ENCODE results near the gene NOXA1. TPM values are rescaled to one million over a fixed set of nuclear protein-coding genes. Genes with fewer than 3 reads are reported as not detected.
"Not testable (repeated sequence)": the region's sequence is repeated elsewhere in the genome, so short reads cannot be mapped to it uniquely, and the experiment has no call there.

Gene NOXA1
- total RNA-seq, 1 donor from 2014 or later: 3.9 TPM

- no peak for DNase-seq
- no peak for TF ChIP-seq CTCF (IDR thresholded peaks at IDR 0.05)
- ChIA-PET CTCF (no interaction called here), POLR2A (no interaction called here)
- Mint-ChIP-seq H3K9me3 (no peaks in the 10 kb centered on the region), H3K4me1 (peaks cover 8% of the 10 kb centered on the region), H3K36me3 (ENCODE audit: low read depth) (no peaks in the 10 kb centered on the region), H3K27ac (no peak overlapping the region), H3K4me3 (no peak overlapping the region), H3K27me3 (no peaks in the 10 kb centered on the region)
- intact Hi-C loops (cut with micrococcal nuclease): no loop called here
- ATAC-seq (ENCODE audit: low read depth): no peak
These were observed 42.7 kb downstream of the NOXA1 start for GRCh38 chr9:137465720-137466388.

- DNase-seq; H3K4me3 Mint-ChIP-seq; H3K27ac Mint-ChIP-seq; CTCF ChIA-PET; ATAC-seq (ENCODE audit: low read depth); H3K27me3 Mint-ChIP-seq; intact Hi-C loops (cut with micrococcal nuclease); H3K36me3 Mint-ChIP-seq (ENCODE audit: low read depth); H3K4me1 Mint-ChIP-seq; POLR2A ChIA-PET; H3K9me3 Mint-ChIP-seq: not testable (repeated sequence)
These were observed 43.3 kb downstream of the NOXA1 start for GRCh38 chr9:137466389-137467085.

- H3K4me3 Mint-ChIP-seq: no peak overlapping the region
- no peaks in the 10 kb centered on the region for H3K27me3 Mint-ChIP-seq
- DNase-seq (no peak), ATAC-seq (ENCODE audit: low read depth) (no peak)
- no peaks in the 10 kb centered on the region for H3K36me3 Mint-ChIP-seq (ENCODE audit: low read depth)
- H3K9me3 Mint-ChIP-seq: no peaks in the 10 kb centered on the region
- TF ChIP-seq CTCF (IDR thresholded peaks at IDR 0.05): no peak
- no peak overlapping the region for H3K27ac Mint-ChIP-seq
- peaks cover 3% of the 10 kb centered on the region for H3K4me1 Mint-ChIP-seq
- ChIA-PET POLR2A (no interaction called here), CTCF (no interaction called here)
- intact Hi-C loops (cut with micrococcal nuclease): no loop called here
These were observed 44.0 kb downstream of the NOXA1 start for GRCh38 chr9:137467161-137467581.

- H3K36me3 Mint-ChIP-seq (ENCODE audit: low read depth): peaks cover 3% of the 10 kb centered on the region
- ChIA-PET CTCF (no interaction called here), POLR2A (no interaction called here)
- DNase-seq: no peak
- intact Hi-C loops (cut with micrococcal nuclease): no loop called here
- H3K4me3 Mint-ChIP-seq: no peak overlapping the region
- no peak overlapping the region for H3K27ac Mint-ChIP-seq
- no peak for TF ChIP-seq CTCF (IDR thresholded peaks at IDR 0.05)
- no peaks in the 10 kb centered on the region for H3K27me3 Mint-ChIP-seq
- H3K9me3 Mint-ChIP-seq: peaks cover 2% of the 10 kb centered on the region
- peaks cover 3% of the 10 kb centered on the region for H3K4me1 Mint-ChIP-seq
- ATAC-seq (ENCODE audit: low read depth): no peak
These were observed 44.7 kb downstream of the NOXA1 start for GRCh38 chr9:137467896-137468295.

GRCh38 chr9:137470785-137471184, 47.6 kb downstream of the NOXA1 start:
- ChIA-PET CTCF (no interaction called here), POLR2A (no interaction called here)
- Mint-ChIP-seq H3K27ac (no peak overlapping the region), H3K36me3 (ENCODE audit: low read depth) (peaks cover 15% of the 10 kb centered on the region), H3K9me3 (peaks cover 9% of the 10 kb centered on the region), H3K27me3 (no peaks in the 10 kb centered on the region), H3K4me1 (peaks cover 3% of the 10 kb centered on the region), H3K4me3 (no peak overlapping the region)
- intact Hi-C loops (cut with micrococcal nuclease): no loop called here
- ATAC-seq (ENCODE audit: low read depth) (no peak), DNase-seq (no peak)
- TF ChIP-seq CTCF (IDR thresholded peaks at IDR 0.05): no peak

Measured in activated B cell treated with CpG ODN at 0.5 μM for 24 hours (primary cell).